ENCODE data around the gene PPARG.

DNA sequence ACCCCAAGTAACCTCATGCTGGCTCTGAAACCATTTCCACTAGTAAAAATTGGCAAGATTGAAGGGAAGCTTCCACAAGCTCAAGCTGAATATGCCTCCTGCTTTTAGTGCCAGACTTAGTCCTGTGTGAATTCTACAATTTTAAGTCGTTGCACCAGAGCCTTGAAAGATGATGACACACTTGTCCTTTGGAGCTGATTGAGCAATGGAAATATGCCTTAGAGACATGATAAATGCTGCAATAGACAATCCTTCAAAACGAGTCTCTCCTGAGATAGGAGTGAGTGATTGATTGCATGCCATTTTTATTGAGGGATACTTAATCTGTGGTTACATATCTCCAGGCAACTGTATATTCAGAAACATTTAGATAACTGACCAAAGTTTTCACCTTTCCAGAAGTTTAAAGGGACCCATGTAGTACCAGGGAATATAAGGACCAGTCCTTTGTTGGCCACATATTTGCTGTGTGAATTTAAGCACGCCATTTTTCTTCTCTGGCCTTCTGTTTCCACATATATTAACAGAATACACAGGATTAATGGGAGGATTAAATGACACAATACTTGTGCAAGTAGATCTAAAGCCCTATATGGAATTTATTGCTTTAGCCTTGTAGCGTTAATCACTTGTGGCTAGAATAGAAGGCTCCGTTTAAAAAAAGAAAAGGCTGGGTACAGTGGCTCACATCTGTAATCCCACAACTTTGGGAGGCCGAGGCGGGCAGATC, 65.1 kb downstream of the PPARG start:
- TF ChIP-seq, protein P1, sequence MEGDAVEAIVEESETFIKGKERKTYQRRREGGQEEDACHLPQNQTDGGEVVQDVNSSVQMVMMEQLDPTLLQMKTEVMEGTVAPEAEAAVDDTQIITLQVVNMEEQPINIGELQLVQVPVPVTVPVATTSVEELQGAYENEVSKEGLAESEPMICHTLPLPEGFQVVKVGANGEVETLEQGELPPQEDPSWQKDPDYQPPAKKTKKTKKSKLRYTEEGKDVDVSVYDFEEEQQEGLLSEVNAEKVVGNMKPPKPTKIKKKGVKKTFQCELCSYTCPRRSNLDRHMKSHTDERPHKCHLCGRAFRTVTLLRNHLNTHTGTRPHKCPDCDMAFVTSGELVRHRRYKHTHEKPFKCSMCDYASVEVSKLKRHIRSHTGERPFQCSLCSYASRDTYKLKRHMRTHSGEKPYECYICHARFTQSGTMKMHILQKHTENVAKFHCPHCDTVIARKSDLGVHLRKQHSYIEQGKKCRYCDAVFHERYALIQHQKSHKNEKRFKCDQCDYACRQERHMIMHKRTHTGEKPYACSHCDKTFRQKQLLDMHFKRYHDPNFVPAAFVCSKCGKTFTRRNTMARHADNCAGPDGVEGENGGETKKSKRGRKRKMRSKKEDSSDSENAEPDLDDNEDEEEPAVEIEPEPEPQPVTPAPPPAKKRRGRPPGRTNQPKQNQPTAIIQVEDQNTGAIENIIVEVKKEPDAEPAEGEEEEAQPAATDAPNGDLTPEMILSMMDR (IDR thresholded peaks at IDR 0.05): no peak
- TF ChIP-seq ATF1 (CRISPR knock-in tag; IDR thresholded peaks at IDR 0.05) (no peak), CREM (CRISPR knock-in tag; IDR thresholded peaks at IDR 0.05) (no peak), MXD4 (CRISPR knock-in tag; IDR thresholded peaks at IDR 0.05; ENCODE audit: borderline replicate concordance) (no peak), SP1 (CRISPR knock-in tag; conservative IDR thresholded peaks at IDR 0.05) (no peak), ESRRA (CRISPR knock-in tag; IDR thresholded peaks at IDR 0.05; ENCODE audit: borderline replicate concordance) (no peak), FOXK1 (CRISPR knock-in tag; IDR thresholded peaks at IDR 0.05) (no peak)
- TF ChIP-seq, protein P2, sequence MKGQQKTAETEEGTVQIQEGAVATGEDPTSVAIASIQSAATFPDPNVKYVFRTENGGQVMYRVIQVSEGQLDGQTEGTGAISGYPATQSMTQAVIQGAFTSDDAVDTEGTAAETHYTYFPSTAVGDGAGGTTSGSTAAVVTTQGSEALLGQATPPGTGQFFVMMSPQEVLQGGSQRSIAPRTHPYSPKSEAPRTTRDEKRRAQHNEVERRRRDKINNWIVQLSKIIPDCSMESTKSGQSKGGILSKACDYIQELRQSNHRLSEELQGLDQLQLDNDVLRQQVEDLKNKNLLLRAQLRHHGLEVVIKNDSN (CRISPR knock-in tag; IDR thresholded peaks at IDR 0.05): no peak
- TF ChIP-seq, protein P3, sequence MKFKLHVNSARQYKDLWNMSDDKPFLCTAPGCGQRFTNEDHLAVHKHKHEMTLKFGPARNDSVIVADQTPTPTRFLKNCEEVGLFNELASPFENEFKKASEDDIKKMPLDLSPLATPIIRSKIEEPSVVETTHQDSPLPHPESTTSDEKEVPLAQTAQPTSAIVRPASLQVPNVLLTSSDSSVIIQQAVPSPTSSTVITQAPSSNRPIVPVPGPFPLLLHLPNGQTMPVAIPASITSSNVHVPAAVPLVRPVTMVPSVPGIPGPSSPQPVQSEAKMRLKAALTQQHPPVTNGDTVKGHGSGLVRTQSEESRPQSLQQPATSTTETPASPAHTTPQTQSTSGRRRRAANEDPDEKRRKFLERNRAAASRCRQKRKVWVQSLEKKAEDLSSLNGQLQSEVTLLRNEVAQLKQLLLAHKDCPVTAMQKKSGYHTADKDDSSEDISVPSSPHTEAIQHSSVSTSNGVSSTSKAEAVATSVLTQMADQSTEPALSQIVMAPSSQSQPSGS (CRISPR knock-in tag; IDR thresholded peaks at IDR 0.05; ENCODE audit: borderline replicate concordance, low read depth): no peak
